NCI-H526 treated with DMSO at 0.1 percent for 48 hours (cell line): ENCODE measurements around the gene PIAS3.
"Not testable (repeated sequence)": the region's sequence is repeated elsewhere in the genome, so short reads cannot be mapped to it uniquely, and the experiment has no call there.

Experiments
- DNase-seq: peaks from one replicate; lab custom pipeline; 2025; lab: John Stamatoyannopoulos, UW

Gene PIAS3

DNA sequence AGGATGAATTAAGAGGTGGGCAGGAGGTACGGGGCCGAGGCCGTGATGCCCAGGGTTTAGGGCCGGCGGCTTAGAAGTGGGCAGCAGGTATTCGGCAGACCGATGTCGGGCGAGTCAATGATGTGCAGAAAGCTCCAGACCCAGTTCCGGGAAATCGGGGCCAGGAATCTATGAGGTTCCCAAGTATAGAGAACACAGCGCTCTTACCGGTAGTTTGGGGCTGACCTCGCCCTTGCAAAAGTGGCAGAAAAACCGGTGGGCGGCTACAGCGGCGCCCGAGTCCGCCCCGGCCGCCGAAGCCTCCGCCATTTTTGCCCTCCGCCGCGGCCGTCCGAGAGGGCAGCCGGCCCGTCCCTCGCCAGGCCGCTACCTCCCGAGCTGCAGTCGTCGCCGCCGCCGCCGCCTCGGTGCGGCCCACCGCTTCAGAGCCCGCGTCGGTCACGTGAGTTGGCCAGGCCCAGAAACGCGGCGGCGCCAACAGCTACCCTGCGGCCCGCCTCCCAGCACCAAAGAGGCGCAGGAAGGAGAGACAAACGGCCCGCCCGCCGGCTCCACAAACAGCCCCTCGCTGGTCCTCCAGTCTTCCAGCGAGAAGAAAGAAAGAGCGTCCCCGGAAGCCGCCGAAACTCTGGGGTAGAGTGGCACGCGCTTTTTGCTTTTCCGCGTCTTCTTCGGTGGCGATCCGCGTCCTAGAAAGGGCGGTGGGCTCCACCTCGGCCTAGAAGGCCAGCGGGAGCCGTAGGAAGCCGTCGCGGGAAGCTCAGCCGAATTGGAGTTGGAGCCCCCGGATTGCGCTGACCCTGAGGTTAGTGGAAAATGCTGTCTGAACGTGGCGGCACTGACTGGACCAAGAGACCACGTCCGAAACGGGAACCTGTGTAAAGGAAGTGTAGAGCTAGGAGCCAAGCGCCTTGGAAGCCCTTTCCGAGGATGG, 35.0 kb downstream of the PIAS3 start, which contains the start of the genes POLR3C and RNF115:
Gene POLR3C, plus strand, starts transcription at position 636 of the 934 bp plus-strand sequence. CDS start 1,577 bp downstream, outside the sequence.
Gene RNF115, minus strand, starts transcription at position 531 of the 934 bp plus-strand sequence. Its CDS starts 222 bp downstream, at position 309.
- DNase-seq = peak; percentile 99

DNA sequence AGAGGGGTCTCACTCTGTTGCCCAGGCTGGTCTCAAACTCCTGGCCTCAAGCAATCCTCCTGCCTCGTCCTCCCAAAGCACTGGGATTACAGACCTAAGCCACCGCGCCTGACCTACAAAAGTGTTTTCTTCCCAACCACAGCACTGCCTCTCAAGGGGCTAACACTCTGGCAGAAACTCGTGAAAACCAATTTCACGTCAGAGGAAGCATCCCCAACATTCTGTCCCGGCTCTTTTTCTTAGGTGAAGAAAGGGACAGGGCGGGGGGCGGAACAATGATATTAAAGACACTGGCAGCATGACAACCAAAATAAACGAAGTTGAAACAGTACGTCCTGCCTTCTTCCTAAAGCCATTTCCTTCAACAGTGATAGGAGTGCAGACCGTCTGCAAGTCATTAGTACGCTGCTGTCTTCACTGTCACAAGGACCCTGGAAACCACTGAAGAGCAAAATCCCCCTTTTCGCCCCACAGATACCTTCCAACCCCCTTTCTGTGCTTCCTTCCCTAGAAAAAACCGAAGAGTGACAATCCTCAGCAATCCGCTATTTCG, 36.0 kb downstream of the PIAS3 start:
- not testable (repeated sequence) for DNase-seq

DNA sequence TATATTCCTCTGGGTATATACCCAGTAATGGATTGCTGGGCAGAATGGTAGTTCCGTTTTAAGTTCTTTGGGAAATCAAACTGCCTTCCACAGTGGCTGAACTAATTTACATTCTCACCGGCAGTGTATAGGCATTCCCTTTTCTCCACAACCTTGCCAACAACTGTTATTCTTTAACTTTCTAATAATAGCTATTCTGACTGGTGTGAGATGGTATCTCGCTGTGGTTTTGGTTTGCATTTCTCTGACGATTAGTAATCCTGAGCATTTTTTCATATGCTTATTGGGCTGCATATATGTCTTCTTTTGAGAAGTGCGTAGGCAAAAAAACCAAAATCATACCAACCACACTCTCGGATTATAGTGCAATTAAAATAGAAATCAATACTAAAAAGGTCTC, 40.8 kb downstream of the PIAS3 start:
- DNase-seq = not testable (repeated sequence)

DNA sequence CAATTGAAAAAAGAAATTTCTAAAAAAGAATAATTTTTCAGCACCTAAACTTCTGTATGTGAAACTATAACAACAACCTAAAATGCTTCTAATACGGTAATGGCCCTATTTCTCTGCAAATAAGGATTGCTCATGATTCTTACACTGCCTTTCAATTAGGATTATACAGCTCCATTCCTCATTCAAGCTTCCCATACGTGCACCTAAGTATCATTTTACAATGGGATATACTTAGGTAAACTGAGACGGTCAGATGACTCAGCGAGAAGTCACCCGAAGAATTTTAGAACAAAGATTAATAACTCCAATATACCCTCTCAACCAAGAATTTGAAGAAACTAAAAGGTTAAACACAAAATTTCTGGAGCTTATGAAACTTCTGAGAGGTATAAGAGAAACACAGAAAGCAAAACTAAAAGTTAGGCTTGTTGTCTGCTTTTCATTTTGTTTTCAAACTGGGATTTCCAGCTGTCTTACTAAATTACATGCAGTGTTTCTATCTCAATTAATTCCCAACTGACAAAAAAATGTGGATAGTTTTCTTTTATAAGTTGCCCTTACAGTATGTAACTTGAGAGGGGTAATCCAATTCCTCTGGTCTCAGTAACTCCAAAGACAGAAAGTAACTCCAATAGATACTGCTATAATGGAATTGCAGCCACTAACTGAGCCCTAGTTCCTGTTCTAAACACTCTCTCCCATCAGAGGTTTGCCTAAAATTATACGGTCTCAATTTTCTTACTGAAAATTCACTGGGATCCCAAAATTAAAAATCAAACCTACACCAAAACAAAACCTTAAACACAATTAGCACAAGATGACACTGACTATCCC, 45.7 kb downstream of the PIAS3 start:
- not testable (repeated sequence) for DNase-seq

DNA sequence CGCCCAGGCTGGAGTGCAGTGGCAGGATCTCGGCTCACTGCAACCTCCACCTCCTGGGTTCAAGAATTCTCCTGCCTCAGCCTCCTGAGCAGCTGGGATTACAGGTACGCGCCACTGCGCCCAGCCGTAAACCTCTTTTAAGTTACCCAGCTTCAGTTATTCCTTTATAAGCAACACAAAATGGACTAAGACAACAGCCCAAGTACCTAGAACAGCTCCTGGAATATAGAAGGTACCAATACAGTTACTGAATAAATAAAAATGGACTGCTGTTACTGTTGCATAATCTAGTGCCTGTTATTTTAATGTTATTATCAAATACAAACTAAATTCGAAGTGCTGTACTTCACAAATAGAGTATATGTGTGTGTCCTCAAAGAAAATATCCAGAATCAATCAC, 52.0 kb downstream of the PIAS3 start:
- no peak for DNase-seq

DNA sequence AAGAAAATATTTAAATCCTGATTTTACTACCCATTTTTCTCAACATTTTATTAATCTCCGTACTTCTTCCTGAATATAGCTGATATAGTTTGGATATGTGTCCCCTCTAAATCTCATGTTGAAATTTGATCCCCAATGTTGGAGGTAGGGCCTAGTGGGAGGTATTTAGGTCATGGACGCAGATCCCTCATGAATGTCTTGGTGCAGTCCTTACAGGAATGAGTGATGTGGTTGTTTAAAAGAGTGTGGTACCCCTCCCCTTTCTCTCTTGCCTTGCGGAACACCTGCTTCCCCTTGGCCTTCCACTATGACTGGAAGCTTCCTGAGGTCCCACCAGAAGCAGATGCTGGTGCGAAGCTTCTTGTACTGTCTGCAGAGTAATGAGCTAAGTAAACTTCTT, 52.5 kb downstream of the PIAS3 start:
- no peak for DNase-seq

DNA sequence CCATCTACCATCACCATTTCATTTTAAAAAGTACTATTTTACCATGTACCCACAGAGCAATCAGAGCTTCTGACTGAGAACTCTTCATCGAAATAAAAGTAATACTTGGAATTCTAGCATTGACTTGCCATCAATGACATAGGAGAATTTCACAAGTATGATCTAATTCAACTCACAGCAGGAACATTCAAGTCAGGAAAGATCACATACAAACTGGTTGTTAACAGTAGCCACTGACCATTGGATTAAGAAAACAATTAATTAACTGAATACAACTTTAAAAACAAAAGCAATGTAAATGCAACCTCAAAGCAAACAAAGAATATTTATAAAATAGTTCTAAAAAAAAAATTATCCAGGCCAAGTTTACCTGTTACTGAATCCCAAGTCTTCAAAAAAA, 53.8 kb downstream of the PIAS3 start:
- DNase-seq = no peak

DNA sequence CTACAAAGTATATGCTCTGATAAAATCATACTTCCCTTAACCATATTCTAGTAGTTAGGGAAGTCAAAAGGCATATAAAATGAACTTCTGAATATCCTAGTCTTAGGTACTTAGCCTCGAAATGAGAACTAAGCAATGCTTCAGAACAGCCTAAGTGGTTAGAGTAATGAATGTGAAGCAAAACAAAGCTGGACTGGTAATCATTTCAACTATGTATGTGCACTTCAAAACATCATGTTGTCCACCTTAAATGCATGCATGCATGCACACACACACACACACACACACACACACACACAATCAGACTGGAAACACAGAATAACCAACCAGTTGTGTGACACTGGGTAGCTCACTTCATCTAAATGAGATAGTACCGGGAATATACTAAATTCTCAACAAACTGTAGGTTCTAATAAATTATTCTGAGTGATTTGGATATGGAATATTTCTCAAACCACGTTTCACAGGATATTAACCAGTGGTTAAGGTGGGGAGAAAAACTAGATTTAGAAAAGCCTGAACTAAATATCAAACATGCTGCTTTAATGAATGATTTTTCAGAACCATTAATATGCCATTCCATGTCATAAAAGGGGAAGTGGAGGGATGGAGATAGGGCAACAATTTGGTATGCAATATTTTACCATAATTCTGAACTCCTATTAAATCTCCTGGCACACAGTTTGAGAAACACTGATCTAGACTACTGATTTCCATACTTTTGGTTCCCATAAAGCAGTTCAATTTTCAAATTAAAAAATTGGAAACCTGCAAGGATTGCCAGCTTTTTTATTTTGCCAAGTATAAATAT, 54.4 kb downstream of the PIAS3 start:
- DNase-seq = no peak

DNA sequence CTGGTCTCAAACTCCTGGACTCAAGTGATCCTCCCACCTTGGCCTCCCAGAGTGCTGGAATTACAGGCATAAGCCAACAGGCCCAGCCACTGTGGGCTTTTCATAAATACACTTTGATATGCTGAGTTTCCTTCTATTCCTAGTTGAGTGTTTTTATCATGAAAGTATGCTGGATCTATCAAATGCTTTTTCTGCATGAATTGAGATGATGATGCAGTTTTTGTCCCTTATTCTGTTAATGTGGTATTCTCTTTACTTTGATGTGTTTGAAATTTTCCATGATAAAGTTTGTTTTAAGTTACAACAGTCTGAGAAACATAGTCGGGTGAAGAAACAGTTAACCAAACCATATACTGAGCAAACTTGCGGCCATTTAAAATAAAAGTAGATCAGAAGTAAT, 59.1 kb downstream of the PIAS3 start:
- no peak for DNase-seq
